Measurements from ENCODE around the gene UST.

UST gene

GRCh38 chr6:148746363-148747144 lies at the start of gene UST:
UST (plus strand) TSS chr6:148747030; CDS start chr6:148747431, 401 bp downstream.
- peak; percentile 64 for DNase-seq (ENCODE audit: low read depth)

- no peak for DNase-seq (ENCODE audit: low read depth)
These were observed 48.9 kb upstream of the UST start for GRCh38 chr6:148697895-148698440.

- DNase-seq (ENCODE audit: low read depth) = no peak
These were observed 48.1 kb upstream of the UST start for GRCh38 chr6:148698671-148699180.

- no peak for DNase-seq (ENCODE audit: low read depth)
These were observed 46.6 kb upstream of the UST start for GRCh38 chr6:148700047-148700715.

GRCh38 chr6:148700741-148701311 lies 46.0 kb upstream of the UST start:
- DNase-seq (ENCODE audit: low read depth) = peak; percentile 14

GRCh38 chr6:148701375-148701774 lies 45.5 kb upstream of the UST start:
- DNase-seq (ENCODE audit: low read depth) = no peak

- no peak for DNase-seq (ENCODE audit: low read depth)
These were observed 42.9 kb upstream of the UST start for GRCh38 chr6:148703900-148704299.

GRCh38 chr6:148704400-148705246 lies 42.2 kb upstream of the UST start:
- DNase-seq (ENCODE audit: low read depth) = no peak

- DNase-seq (ENCODE audit: low read depth) = no peak
These were observed 38.1 kb upstream of the UST start for GRCh38 chr6:148708707-148709106.

GRCh38 chr6:148709577-148709976 lies 37.3 kb upstream of the UST start:
- no peak for DNase-seq (ENCODE audit: low read depth)

- peak; percentile 37 for DNase-seq (ENCODE audit: low read depth)
These were observed 34.8 kb upstream of the UST start for GRCh38 chr6:148711833-148712654.

GRCh38 chr6:148713033-148713738 lies 33.6 kb upstream of the UST start:
- DNase-seq (ENCODE audit: low read depth) = no peak

GRCh38 chr6:148713921-148714320 lies 32.9 kb upstream of the UST start:
- DNase-seq (ENCODE audit: low read depth) = no peak

GRCh38 chr6:148716811-148717210 lies 30.0 kb upstream of the UST start:
- no peak for DNase-seq (ENCODE audit: low read depth)

GRCh38 chr6:148720406-148720805 lies 26.4 kb upstream of the UST start:
- no peak for DNase-seq (ENCODE audit: low read depth)

GRCh38 chr6:148720897-148721296 lies 25.9 kb upstream of the UST start:
- DNase-seq (ENCODE audit: low read depth) = no peak

- DNase-seq (ENCODE audit: low read depth) = peak; percentile 69
These were observed 23.3 kb upstream of the UST start for GRCh38 chr6:148723484-148723883.

GRCh38 chr6:148724428-148724827 lies 22.4 kb upstream of the UST start:
- no peak for DNase-seq (ENCODE audit: low read depth)

GRCh38 chr6:148727104-148727503 lies 19.7 kb upstream of the UST start:
- DNase-seq (ENCODE audit: low read depth) = no peak

GRCh38 chr6:148735989-148736388 lies 10.8 kb upstream of the UST start:
- no peak for DNase-seq (ENCODE audit: low read depth)
